Activated CD4-positive, CD25-positive, alpha-beta regulatory T cell treated with anti-CD3 and anti-CD28 coated beads, Interleukin-2, amount 50 U/mL, for 72 hours (primary cell): Measurements from ENCODE around the gene ANAPC4.
A peak's percentile ranks its signal among the peaks of the same experiment; 100 is the strongest.
"Not testable (repeated sequence)": the region's sequence is repeated elsewhere in the genome, so short reads cannot be mapped to it uniquely, and the experiment has no call there.

Experiments used
- DNase-seq: peaks from one replicate; pipeline ENCODE4 v3.0.0; 2021

Gene ANAPC4

GRCh38 chr4:25376754-25377571, at the start of gene ANAPC4:
Gene ANAPC4 (plus strand): TSS chr4:25377263. CDS start chr4:25377428, 165 bp downstream.
- DNase-seq: peak; percentile 97

- not testable (repeated sequence) for DNase-seq
Measured at GRCh38 chr4:25328463-25328862, 48.6 kb upstream of the ANAPC4 start.

- no peak for DNase-seq
Measured at GRCh38 chr4:25330335-25330734, 46.7 kb upstream of the ANAPC4 start.

- no peak for DNase-seq
Measured at GRCh38 chr4:25330905-25331808, 45.9 kb upstream of the ANAPC4 start.

- DNase-seq: no peak
Measured at GRCh38 chr4:25343671-25344070, 33.4 kb upstream of the ANAPC4 start.

GRCh38 chr4:25345744-25346143, 31.3 kb upstream of the ANAPC4 start:
- no peak for DNase-seq

- no peak for DNase-seq
Measured at GRCh38 chr4:25346913-25347312, 30.1 kb upstream of the ANAPC4 start.

- DNase-seq: no peak
Measured at GRCh38 chr4:25347473-25347872, 29.6 kb upstream of the ANAPC4 start.

GRCh38 chr4:25347971-25348370, 29.1 kb upstream of the ANAPC4 start:
- DNase-seq: no peak

GRCh38 chr4:25350561-25350960, 26.5 kb upstream of the ANAPC4 start:
- no peak for DNase-seq

- DNase-seq: no peak
Measured at GRCh38 chr4:25351777-25352416, 25.2 kb upstream of the ANAPC4 start.

- DNase-seq: no peak
Measured at GRCh38 chr4:25356068-25356467, 21.0 kb upstream of the ANAPC4 start.

- no peak for DNase-seq
Measured at GRCh38 chr4:25358515-25359275, 18.4 kb upstream of the ANAPC4 start.

- DNase-seq: no peak
Measured at GRCh38 chr4:25361253-25361652, 15.8 kb upstream of the ANAPC4 start.

- no peak for DNase-seq
Measured at GRCh38 chr4:25367004-25367621, 9.9 kb upstream of the ANAPC4 start.

- no peak for DNase-seq
Measured at GRCh38 chr4:25367877-25368276, 9.2 kb upstream of the ANAPC4 start.

GRCh38 chr4:25368315-25368714, 8.7 kb upstream of the ANAPC4 start:
- no peak for DNase-seq

GRCh38 chr4:25370242-25370641, 6.8 kb upstream of the ANAPC4 start:
- DNase-seq: no peak

GRCh38 chr4:25372549-25372948, 4.5 kb upstream of the ANAPC4 start:
- DNase-seq: not testable (repeated sequence)

GRCh38 chr4:25377572-25378436, 741 bp downstream of the ANAPC4 start:
- DNase-seq: no peak

- DNase-seq: no peak
Measured at GRCh38 chr4:25378437-25378743, 1.3 kb downstream of the ANAPC4 start.
